NCI-H2227 (cell line): ENCODE data around the gene RORC.
A peak's percentile ranks its signal among the peaks of the same experiment; 100 is the strongest.
"Not testable (repeated sequence)": the region's sequence is repeated elsewhere in the genome, so short reads cannot be mapped to it uniquely, and the experiment has no call there.

Experiments used
- DNase-seq: peaks from one replicate; lab custom pipeline; 2025; ENCODE audit not compliant: unreplicated experiment; lab: John Stamatoyannopoulos, UW

Gene RORC

GRCh38 chr1:151776665-151777062 is 54.9 kb downstream of the RORC start:
- no peak for DNase-seq

GRCh38 chr1:151775894-151776664 is 55.5 kb downstream of the RORC start:
- DNase-seq: no peak

- no peak for DNase-seq
Observed at GRCh38 chr1:151774256-151774922, 57.2 kb downstream of the RORC start.

GRCh38 chr1:151773702-151774101 is 57.9 kb downstream of the RORC start:
- no peak for DNase-seq

GRCh38 chr1:151769270-151769669 is 62.3 kb downstream of the RORC start:
- not testable (repeated sequence) for DNase-seq

- DNase-seq: not testable (repeated sequence)
Observed at GRCh38 chr1:151768351-151769066, 63.1 kb downstream of the RORC start.

GRCh38 chr1:151763990-151764389 is 67.6 kb downstream of the RORC start:
- no peak for DNase-seq

GRCh38 chr1:151762941-151763921 is 68.4 kb downstream of the RORC start, which contains the start of gene MRPL9:
MRPL9 (minus strand) TSS chr1:151763496; CDS start chr1:151763479, 17 bp downstream.
- DNase-seq: peak; percentile 89

- no peak for DNase-seq
Observed at GRCh38 chr1:151760597-151761385, 70.8 kb downstream of the RORC start.

- no peak for DNase-seq
Observed at GRCh38 chr1:151759241-151759640, 72.4 kb downstream of the RORC start.

- DNase-seq: no peak
Observed at GRCh38 chr1:151756291-151756690, 75.3 kb downstream of the RORC start.
